GM12878 (cell line): ENCODE measurements around the gene CISTR. TPM values are rescaled to one million over a fixed set of nuclear protein-coding genes. Genes with fewer than 3 reads are reported as not detected.

ENCODE experiments used
- ATAC-seq: fragments of 200-7000 bp; cut with Tn5 transposase; 3 replicates; pipeline ENCODE4 v1.9.1; 2020; ENCODE audit warnings: mild to moderate bottlenecking, moderate library complexity
- BruUV-seq: library from RNA; stranded (reverse); fragments of 400-500 nt; replicated peaks from 2 replicates; lab custom pipeline; 2021; lab: Mats Ljungman, UMichigan
- CTCF ChIA-PET: fragments of 300-600 bp; sonication (Branson Sonifier 250); formaldehyde crosslinking; extraction: SDS; loops from one replicate; lab custom pipeline; 2021; ENCODE audit warnings: inconsistent platforms; lab: Yijun Ruan, JAX
- POLR2A ChIA-PET: fragments of 350-600 bp; formaldehyde crosslinking; extraction: SDS; loops from one replicate; lab custom pipeline; 2021; ENCODE audit warnings: inconsistent platforms; lab: Charles Lee
- RAD21 ChIA-PET: fragments of 300-600 bp; sonication (Branson Sonifier 250); formaldehyde crosslinking; loops from one replicate; lab custom pipeline; 2023; ENCODE audit warnings: antibody characterized with exemption; ENCODE audit not compliant: unreplicated experiment; lab: Charles Lee
- SMC1A ChIA-PET: fragments of 300-600 bp; sonication (Branson Sonifier 250); formaldehyde crosslinking; loops from one replicate; lab custom pipeline; 2023; ENCODE audit not compliant: unreplicated experiment, uncharacterized antibody; lab: Charles Lee
- DNase-seq: peaks from one replicate; pipeline ENCODE4 v3.0.0-alpha.2; 2011; ENCODE audit warnings: low read depth, low spot score
- FAIRE-seq: peaks from 3 replicates; lab custom pipeline; 2011; peaks lifted over from hg19 to GRCh38; lab: Jason Lieb, UNC
- H2AFZ ChIP-seq: 2 replicates; pipeline ENCODE4 v1.6.0; 2011; ENCODE audit warnings: low read depth, low read length, control low read depth; ENCODE audit not compliant: control insufficient read depth
- H3K27ac ChIP-seq: 2 replicates; pipeline ENCODE4 v1.5.1; 2011; ENCODE audit warnings: control low read depth; ENCODE audit not compliant: control insufficient read depth, insufficient read depth
- H3K27me3 ChIP-seq, 2 experiments: replicated peaks in 1 of 2; 2 replicates each; pipeline versions ENCODE4 v1.6.0 to v1.6.1; 2011; ENCODE audit warnings: low read length in 1 of 2; ENCODE audit not compliant: control insufficient read depth in 2 of 2, insufficient read depth in 2 of 2
- H3K36me3 ChIP-seq, 2 experiments: 2 replicates each; pipeline ENCODE4 v1.5.1; 2011; ENCODE audit warnings: low read length in 1 of 2; ENCODE audit not compliant: control insufficient read depth in 2 of 2, insufficient read depth in 2 of 2
- H3K4me1 ChIP-seq: 2 replicates; pipeline ENCODE4 v1.6.1; 2011; ENCODE audit warnings: mild to moderate bottlenecking, low read length, moderate library complexity, mixed read lengths; ENCODE audit not compliant: control insufficient read depth, insufficient read depth
- H3K4me2 ChIP-seq: 2 replicates; pipeline ENCODE4 v1.6.0; 2011; ENCODE audit warnings: control low read depth; ENCODE audit not compliant: control insufficient read depth, insufficient read depth
- H3K4me3 ChIP-seq: fragments of 200-600 bp; sonication (generic); 2 replicates; pipeline ENCODE4 v1.5.1; 2016
- H3K79me2 ChIP-seq: 2 replicates; pipeline ENCODE4 v1.6.0; 2011; ENCODE audit warnings: low read length; ENCODE audit not compliant: control insufficient read depth, insufficient read depth
- H3K9ac ChIP-seq: 2 replicates; pipeline ENCODE4 v1.8.0; 2011; ENCODE audit warnings: low read length, control low read depth, mixed read lengths; ENCODE audit not compliant: control insufficient read depth, insufficient read depth
- H3K9me3 ChIP-seq: replicated peaks from 3 replicates; pipeline ENCODE4 v1.5.1; 2011; ENCODE audit warnings: mild to moderate bottlenecking, low read length; ENCODE audit not compliant: control insufficient read depth, insufficient read depth
- H4K20me1 ChIP-seq: 2 replicates; pipeline ENCODE4 v1.6.0; 2011; ENCODE audit not compliant: control insufficient read depth, insufficient read depth
- BCL11A ChIP-seq: IDR thresholded peaks from 2 replicates; pipeline ENCODE4 v1.6.1; 2011; ENCODE audit warnings: low read depth, low read length
- CBX3 ChIP-seq: fragments of 200-600 bp; sonication (generic); IDR thresholded peaks from 2 replicates; pipeline ENCODE4 v1.6.1; 2016; ENCODE audit warnings: low read depth, borderline replicate concordance
- ESRRA ChIP-seq: IDR thresholded peaks from 2 replicates; pipeline ENCODE4 v1.6.1; 2012; ENCODE audit warnings: mild to moderate bottlenecking, low read length, improper control_type of control experiment
- ETV6 ChIP-seq, 2 experiments: fragments of 450-650 bp in 1 of 2; IDR thresholded peaks in 1 of 2; conservative IDR thresholded peaks in 1 of 2; 2 replicates each; pipeline ENCODE4 v1.6.1; 2014; ENCODE audit warnings: antibody characterized with exemption in 1 of 2, borderline replicate concordance in 1 of 2, low read depth in 1 of 2, mild to moderate bottlenecking in 1 of 2, moderate library complexity in 1 of 2
- EZH2 ChIP-seq: IDR thresholded peaks from 2 replicates; pipeline ENCODE4 v1.6.1; 2012; ENCODE audit warnings: low read depth, mild to moderate bottlenecking, control low read depth, inconsistent platforms, low read length, borderline replicate concordance; ENCODE audit not compliant: control insufficient read depth
- HDAC2 ChIP-seq: fragments of 200-600 bp; sonication (generic); IDR thresholded peaks from 2 replicates; pipeline ENCODE4 v1.6.1; 2017
- POLR2AphosphoS2 ChIP-seq: IDR thresholded peaks from 2 replicates; pipeline ENCODE4 v1.6.1; 2011; ENCODE audit warnings: low read depth, mild to moderate bottlenecking, low read length, improper control_type of control experiment, moderate library complexity
- POU2F2 ChIP-seq: IDR thresholded peaks from 3 replicates; pipeline ENCODE4 v1.6.1; 2011; ENCODE audit warnings: low read depth, mild to moderate bottlenecking, low read length, borderline replicate concordance
- REST ChIP-seq: IDR thresholded peaks from 2 replicates; pipeline ENCODE4 v1.6.1; 2012; ENCODE audit warnings: mild to moderate bottlenecking, low read depth, low read length
- SUZ12 ChIP-seq: fragments of 200-600 bp; sonication (generic); IDR thresholded peaks from one replicate; pipeline ENCODE4 v1.6.1; 2018; ENCODE audit warnings: antibody characterized with exemption, mild to moderate bottlenecking; ENCODE audit not compliant: unreplicated experiment
- ZNF274 ChIP-seq: IDR thresholded peaks from one replicate; pipeline ENCODE4 v1.8.0; 2011; ENCODE audit not compliant: insufficient read length, insufficient read depth
- WGBS: methylation state at CpG from one replicate; pipeline ENCODE4 v1.1.6; 2016; ENCODE audit warnings: low lambda C conversion rate; ENCODE audit not compliant: insufficient replicate concordance, insufficient coverage; ENCODE audit errors: missing lambda C conversion rate; 5-methylcytosine and 5-hydroxymethylcytosine counted together
- in situ Hi-C: fragments of 300-500 bp; cut with MboI; formaldehyde crosslinking; loops from 9 replicates; pipeline ENCODE4 v1.14.3; 2018; ENCODE audit warnings: mixed read lengths
- intact Hi-C: fragments of 100-400 bp; cut with micrococcal nuclease; formaldehyde crosslinking; loops from one replicate; pipeline ENCODE4 v1.14.2; 2022; ENCODE audit not compliant: unreplicated experiment
- polyA plus RNA-seq, 11 experiments: library from polyadenylated mRNA; depleted of rRNA in 4 of 11; unstranded in 6 of 11; stranded (reverse) in 5 of 11; fragments of >200 nt; fragmentation: Nextera tagmentation in 4 of 11; fragmentation: Illumina TruSeq in 1 of 11; extraction: Ambion mirVana in 4 of 11; extraction: Trizol in 1 of 11; gene quantifications; 1 replicate in 1 of 11; 2 replicates in 10 of 11; pipeline versions ENCODE4 v1.2.1 to v1.2.3, GENCODE V29; 2011 to 2016; ENCODE audit warnings: inconsistent platforms in 2 of 11, missing spikeins in 2 of 11, low read depth in 1 of 11
- total RNA-seq, 4 experiments: library from RNA; depleted of rRNA in 3 of 4; stranded (reverse); fragments of >200 nt in 3 of 4; fragmentation: Illumina TruSeq in 1 of 4; extraction: Trizol in 1 of 4; gene quantifications; 2 replicates each; pipeline versions ENCODE4 v1.2.1 to v1.2.3, GENCODE V29; 2013 to 2021

Gene CISTR
- total and polyA plus RNA-seq, 10 of the 15 experiments (the other 5 are each of a cell fraction or from before 2014, with no cell fraction given) = 0.26 TPM; not detected in 9

DNA sequence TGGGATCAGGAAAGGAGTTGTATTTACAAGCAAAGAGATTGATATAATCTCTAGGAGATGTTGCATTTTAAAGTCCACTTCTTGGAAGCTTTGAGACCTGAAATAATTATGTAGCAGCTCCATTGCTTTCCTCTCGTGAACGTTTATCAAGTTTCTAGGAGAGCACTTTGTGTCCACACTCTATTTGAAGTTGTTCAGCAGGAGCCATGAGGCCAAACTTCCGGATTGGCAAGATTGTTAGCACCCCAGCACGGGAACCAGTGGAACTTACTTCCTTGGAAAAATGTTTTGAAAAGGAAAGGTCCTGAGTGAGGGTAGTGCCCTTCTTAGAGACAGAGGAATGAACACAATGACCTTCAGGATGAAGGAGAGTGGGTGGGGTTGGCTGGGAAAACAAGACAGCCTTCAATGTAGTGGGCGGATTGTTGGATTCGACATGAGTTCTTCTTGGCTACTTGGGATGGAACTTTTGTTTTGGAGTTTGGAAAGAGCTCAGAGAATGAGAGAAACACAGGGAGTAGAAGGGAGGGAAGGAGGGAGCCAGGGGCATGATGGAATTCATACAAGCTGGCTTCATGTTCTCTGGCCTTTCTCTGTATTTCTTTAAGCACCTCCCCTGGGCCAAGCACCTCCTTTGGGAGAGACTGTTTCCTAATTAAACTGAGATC is 23.8 kb upstream of the CISTR start:
- Histone ChIP-seq H3K27ac (no peak overlapping the region), H3K9me3 (no peaks in the 10 kb centered on the region), H3K79me2 (no peaks in the 10 kb centered on the region), H3K4me2 (no peak overlapping the region), H3K36me3 (no peaks in the 10 kb centered on the region), H4K20me1 (no peaks in the 10 kb centered on the region), H3K27me3 (no peaks in the 10 kb centered on the region), H3K4me3 (no peak overlapping the region), H2AFZ (no peak overlapping the region), H3K9ac (no peak overlapping the region), H3K4me1 (no peaks in the 10 kb centered on the region)
- SMC1A ChIA-PET = interaction anchor here (0.6 to 1.3 kb wide), 2 partner anchors 10 to 16 kb away, joined by 3 to 5 read pairs; no protein-coding TSS in a partner anchor
- CTCF ChIA-PET = interaction anchor here (1.0 to 1.3 kb wide), 2 partner anchors 11 to 13 kb away, joined by 3 read pairs; no protein-coding TSS in a partner anchor
- no peak for DNase-seq
- intact Hi-C loops = no loop called here
- 47% methylated on average over 6 of the region's 6 CpGs for WGBS
- FAIRE-seq = no peak
- ATAC-seq = no peak
- RAD21 ChIA-PET = no interaction called here
- TF ChIP-seq EZH2 = no peak
- TF ChIP-seq ESRRA = no peak
- no peak for TF ChIP-seq BCL11A
- no peak for TF ChIP-seq ZNF274
- no peak for TF ChIP-seq HDAC2
- no peak for TF ChIP-seq POU2F2
- TF ChIP-seq CBX3 = no peak
- TF ChIP-seq SUZ12 = no peak
- in situ Hi-C loops = no loop called here
- no TSS peak for BruUV-seq
- POLR2A ChIA-PET = no interaction called here

DNA sequence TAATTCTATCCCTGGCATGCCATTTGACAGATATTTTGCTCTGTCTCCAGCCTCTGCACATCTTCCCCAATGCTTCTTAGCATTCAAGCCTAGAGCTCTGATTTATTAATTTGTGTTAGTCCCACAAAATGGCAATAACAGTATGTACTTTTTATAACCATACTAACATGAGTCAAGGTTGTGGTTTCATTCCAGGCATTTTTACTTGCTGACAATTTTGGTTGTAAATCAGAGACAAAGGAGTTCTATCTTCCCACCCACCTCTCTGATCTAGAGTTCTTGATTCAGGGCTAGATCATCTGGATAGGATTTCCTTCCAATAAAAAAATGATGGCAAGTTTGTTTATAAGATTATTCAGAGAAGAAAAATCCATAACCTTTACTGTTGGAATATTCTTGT is 18.5 kb upstream of the CISTR start:
- RAD21 ChIA-PET = no interaction called here

More for the DNA sequence above, 18.5 kb upstream of the CISTR start:
- intact Hi-C loops (no loop called here), in situ Hi-C loops (no loop called here)
- SMC1A ChIA-PET = no interaction called here
- Histone ChIP-seq H3K4me3 (no peak overlapping the region), H3K79me2 (no peaks in the 10 kb centered on the region), H2AFZ (no peak overlapping the region), H3K27ac (no peak overlapping the region), H3K9me3 (no peaks in the 10 kb centered on the region), H3K36me3 (no peaks in the 10 kb centered on the region), H3K27me3 (no peaks in the 10 kb centered on the region), H3K4me2 (no peak overlapping the region), H3K4me1 (no peaks in the 10 kb centered on the region), H4K20me1 (no peaks in the 10 kb centered on the region), H3K9ac (no peak overlapping the region)
- no TSS peak for BruUV-seq
- no peak for ATAC-seq
- no peak for TF ChIP-seq POLR2AphosphoS2
- no peak for TF ChIP-seq ETV6 (conservative IDR thresholded peaks at IDR 0.05 in 1 of 2, IDR thresholded peaks at IDR 0.05 in 1 of 2; ENCODE audit: borderline replicate concordance in 1 of 2, low read depth in 1 of 2)
- TF ChIP-seq REST = no peak
- no peak for FAIRE-seq
- no peak for DNase-seq
- POLR2A ChIA-PET = no interaction called here
- CTCF ChIA-PET = interaction anchor here (2.4 kb wide), 1 partner anchor 13 kb away, joined by 18 read pairs; no protein-coding TSS in a partner anchor
